Measurements from ENCODE around the gene CCDC97. TPM values are rescaled to one million over a fixed set of nuclear protein-coding genes. Genes with fewer than 3 reads are reported as not detected.
A peak's percentile ranks its signal among the peaks of the same experiment; 100 is the strongest.
"Not testable (repeated sequence)": the region's sequence is repeated elsewhere in the genome, so short reads cannot be mapped to it uniquely, and the experiment has no call there.

The CCDC97 gene
- total RNA-seq, 2 donors from 2014 or later: 35.1 to 40.9 TPM

GRCh38 chr19:41288673-41289530 lies 21.1 kb upstream of the CCDC97 start:
- H3K36me3 Mint-ChIP-seq (ENCODE audit: low read depth): peaks cover 100% of the 10 kb centered on the region
- ATAC-seq (replicated peaks): no peak
- no peak overlapping the region for H3K4me3 Mint-ChIP-seq
- no peaks in the 10 kb centered on the region for H3K27me3 Mint-ChIP-seq
- H3K27ac Mint-ChIP-seq: no peak overlapping the region
- no peaks in the 10 kb centered on the region for H3K4me1 Mint-ChIP-seq
- H3K9me3 Mint-ChIP-seq: no peaks in the 10 kb centered on the region

- not testable (repeated sequence) for H3K4me1 Mint-ChIP-seq; H3K27me3 Mint-ChIP-seq; H3K4me3 Mint-ChIP-seq; ATAC-seq (replicated peaks); H3K9me3 Mint-ChIP-seq; H3K27ac Mint-ChIP-seq
- H3K36me3 Mint-ChIP-seq (ENCODE audit: low read depth): peaks cover 100% of the 10 kb centered on the region
Measured at GRCh38 chr19:41289814-41290213, 20.2 kb upstream of the CCDC97 start.

- Mint-ChIP-seq H3K27ac (peak overlapping the region; percentile 40), H3K4me1 (peaks cover 41% of the 10 kb centered on the region), H3K36me3 (ENCODE audit: low read depth) (peaks cover 100% of the 10 kb centered on the region), H3K27me3 (no peaks in the 10 kb centered on the region), H3K9me3 (no peaks in the 10 kb centered on the region), H3K4me3 (peak overlapping the region; percentile 65)
- no peak for ATAC-seq (replicated peaks)
Measured at GRCh38 chr19:41294393-41294792, 15.6 kb upstream of the CCDC97 start.

DNA sequence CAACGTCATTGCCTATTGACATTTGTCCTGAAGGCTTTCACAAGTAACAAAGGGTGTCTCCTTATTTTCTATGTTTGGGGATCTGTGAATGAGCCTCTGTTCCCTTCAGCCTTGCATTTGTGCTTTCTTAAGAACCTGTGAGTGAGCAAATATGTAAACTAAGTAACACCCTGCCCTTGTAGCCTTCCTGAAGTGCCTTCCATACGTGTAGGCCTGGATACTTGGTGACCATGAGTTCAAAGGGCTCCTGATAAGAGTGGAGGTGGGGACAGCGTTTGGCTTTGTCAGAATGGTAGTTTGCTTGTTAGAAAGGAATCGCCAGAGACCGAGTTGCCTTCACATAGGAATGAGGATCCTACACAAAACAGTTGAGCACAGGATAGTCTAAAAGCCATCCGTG lies 14.5 kb upstream of the CCDC97 start:
- peaks cover 52% of the 10 kb centered on the region for H3K4me1 Mint-ChIP-seq
- peak overlapping the region; percentile 97 for H3K27ac Mint-ChIP-seq
- H3K27me3 Mint-ChIP-seq: no peaks in the 10 kb centered on the region
- peak overlapping the region; percentile 65 for H3K4me3 Mint-ChIP-seq
- peaks cover 100% of the 10 kb centered on the region for H3K36me3 Mint-ChIP-seq (ENCODE audit: low read depth)
- no peaks in the 10 kb centered on the region for H3K9me3 Mint-ChIP-seq
- no peak for ATAC-seq (replicated peaks)

- H3K4me1 Mint-ChIP-seq: peaks cover 60% of the 10 kb centered on the region
- peak overlapping the region; percentile 97 for H3K27ac Mint-ChIP-seq
- peaks cover 100% of the 10 kb centered on the region for H3K36me3 Mint-ChIP-seq (ENCODE audit: low read depth)
- H3K27me3 Mint-ChIP-seq: no peaks in the 10 kb centered on the region
- H3K9me3 Mint-ChIP-seq: no peaks in the 10 kb centered on the region
- peak; percentile 66 for ATAC-seq (replicated peaks)
- H3K4me3 Mint-ChIP-seq: peak overlapping the region; percentile 65
Measured at GRCh38 chr19:41296433-41296871, 13.5 kb upstream of the CCDC97 start.

DNA sequence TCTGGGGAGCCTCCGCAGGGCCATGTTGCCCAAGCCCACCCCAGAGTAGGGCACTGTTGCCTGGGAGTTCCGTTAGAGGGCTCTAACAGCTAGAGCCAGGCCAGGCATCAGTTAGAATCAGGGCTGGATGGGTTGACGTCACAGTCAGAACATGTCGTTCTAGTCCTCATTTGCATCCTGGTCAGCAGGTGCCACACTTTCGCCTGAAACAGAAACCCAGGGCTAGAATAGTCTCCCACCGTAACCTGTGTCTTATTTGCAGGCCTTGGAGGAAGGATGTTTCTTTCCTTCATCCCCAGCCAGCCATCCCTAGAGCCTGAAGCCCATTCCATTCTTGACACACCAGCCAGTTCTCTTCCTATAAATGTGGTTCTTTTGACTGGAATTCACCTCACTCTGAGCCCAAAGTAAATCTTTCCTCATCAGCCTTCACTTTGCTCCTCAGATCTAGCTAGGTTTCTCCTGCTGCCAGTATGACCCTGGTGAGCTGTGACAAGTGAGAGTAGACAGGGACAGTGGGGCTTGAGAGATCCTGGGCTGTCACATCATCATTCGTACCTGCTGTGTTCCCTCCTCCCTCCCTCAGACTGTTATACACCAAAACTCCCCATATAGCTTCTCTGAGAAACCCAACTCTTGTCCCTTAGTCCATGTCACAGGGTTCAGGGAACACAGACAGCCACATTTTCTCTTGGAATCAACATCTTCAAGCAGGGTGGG lies 12.2 kb upstream of the CCDC97 start:
- peaks cover 100% of the 10 kb centered on the region for H3K36me3 Mint-ChIP-seq (ENCODE audit: low read depth)
- peak; percentile 55 for ATAC-seq (replicated peaks)

GRCh38 chr19:41298348-41298964 lies 11.5 kb upstream of the CCDC97 start:
- H3K9me3 Mint-ChIP-seq: no peaks in the 10 kb centered on the region
- peaks cover 70% of the 10 kb centered on the region for H3K4me1 Mint-ChIP-seq
- H3K27ac Mint-ChIP-seq: peak overlapping the region; percentile 97
- H3K27me3 Mint-ChIP-seq: no peaks in the 10 kb centered on the region
- peaks cover 100% of the 10 kb centered on the region for H3K36me3 Mint-ChIP-seq (ENCODE audit: low read depth)
- peak; percentile 1 for ATAC-seq (replicated peaks)
- peak overlapping the region; percentile 65 for H3K4me3 Mint-ChIP-seq

More for the DNA sequence above, 12.2 kb upstream of the CCDC97 start:
- peak overlapping the region; percentile 97 for H3K27ac Mint-ChIP-seq
- no peaks in the 10 kb centered on the region for H3K9me3 Mint-ChIP-seq
- H3K4me3 Mint-ChIP-seq: peak overlapping the region; percentile 65
- H3K4me1 Mint-ChIP-seq: peaks cover 70% of the 10 kb centered on the region
- H3K27me3 Mint-ChIP-seq: no peaks in the 10 kb centered on the region

- Mint-ChIP-seq H3K4me1 (peaks cover 73% of the 10 kb centered on the region), H3K27me3 (no peaks in the 10 kb centered on the region), H3K36me3 (ENCODE audit: low read depth) (peaks cover 100% of the 10 kb centered on the region), H3K27ac (peak overlapping the region; percentile 97), H3K9me3 (no peaks in the 10 kb centered on the region), H3K4me3 (peak overlapping the region; percentile 65)
- ATAC-seq (replicated peaks): no peak
Measured at GRCh38 chr19:41299046-41299754, 10.8 kb upstream of the CCDC97 start.

GRCh38 chr19:41299755-41300089 lies 10.2 kb upstream of the CCDC97 start:
- Mint-ChIP-seq H3K27ac (peak overlapping the region; percentile 97), H3K36me3 (ENCODE audit: low read depth) (peaks cover 100% of the 10 kb centered on the region), H3K27me3 (no peaks in the 10 kb centered on the region), H3K4me3 (peak overlapping the region; percentile 65), H3K4me1 (peaks cover 72% of the 10 kb centered on the region), H3K9me3 (no peaks in the 10 kb centered on the region)
- ATAC-seq (replicated peaks): no peak

DNA sequence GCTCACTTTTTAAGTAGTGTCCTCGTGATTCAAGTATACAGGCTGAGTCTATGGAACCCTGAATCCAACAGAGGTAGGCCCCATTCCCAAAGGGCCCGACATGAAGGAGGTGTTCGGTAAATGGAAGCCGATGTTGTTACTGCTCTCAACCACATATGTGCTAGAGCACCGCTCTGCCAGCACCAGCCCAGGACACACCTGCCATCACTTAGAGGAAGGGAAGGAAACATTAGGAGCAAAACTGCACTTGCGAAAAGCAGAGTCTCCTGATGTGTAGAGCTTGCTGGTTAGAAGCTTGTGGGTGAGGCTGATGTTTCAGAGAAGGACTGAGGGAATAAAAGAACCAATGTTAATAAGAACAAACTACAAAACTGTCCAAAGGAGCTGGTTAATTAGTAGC lies 9.4 kb upstream of the CCDC97 start:
- H3K4me3 Mint-ChIP-seq: peak overlapping the region; percentile 26
- no peaks in the 10 kb centered on the region for H3K27me3 Mint-ChIP-seq
- peaks cover 100% of the 10 kb centered on the region for H3K36me3 Mint-ChIP-seq (ENCODE audit: low read depth)
- peaks cover 71% of the 10 kb centered on the region for H3K4me1 Mint-ChIP-seq
- H3K27ac Mint-ChIP-seq: peak overlapping the region; percentile 97
- ATAC-seq (replicated peaks): no peak
- H3K9me3 Mint-ChIP-seq: no peaks in the 10 kb centered on the region

- peak overlapping the region; percentile 97 for H3K27ac Mint-ChIP-seq
- H3K36me3 Mint-ChIP-seq (ENCODE audit: low read depth): peaks cover 100% of the 10 kb centered on the region
- H3K27me3 Mint-ChIP-seq: no peaks in the 10 kb centered on the region
- H3K4me1 Mint-ChIP-seq: peaks cover 62% of the 10 kb centered on the region
- H3K4me3 Mint-ChIP-seq: peak overlapping the region; percentile 66
- peak; percentile 86 for ATAC-seq (replicated peaks)
- no peaks in the 10 kb centered on the region for H3K9me3 Mint-ChIP-seq
Measured at GRCh38 chr19:41302624-41303351, 7.2 kb upstream of the CCDC97 start.

DNA sequence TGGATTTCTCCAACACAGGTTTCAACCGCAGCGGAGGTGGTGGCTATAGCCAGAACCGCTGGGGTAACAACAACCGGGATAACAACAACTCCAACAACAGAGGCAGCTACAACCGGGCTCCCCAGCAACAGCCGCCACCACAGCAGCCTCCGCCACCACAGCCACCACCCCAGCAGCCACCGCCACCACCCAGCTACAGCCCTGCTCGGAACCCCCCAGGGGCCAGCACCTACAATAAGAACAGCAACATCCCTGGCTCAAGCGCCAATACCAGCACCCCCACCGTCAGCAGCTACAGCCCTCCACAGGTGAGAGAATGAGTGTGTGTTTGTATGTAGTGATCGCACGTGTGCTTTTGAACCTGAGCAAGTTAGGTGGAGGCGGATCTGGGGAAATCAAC lies 6.0 kb upstream of the CCDC97 start:
- peaks cover 100% of the 10 kb centered on the region for H3K36me3 Mint-ChIP-seq (ENCODE audit: low read depth)
- no peaks in the 10 kb centered on the region for H3K27me3 Mint-ChIP-seq
- no peak for ATAC-seq (replicated peaks)
- H3K27ac Mint-ChIP-seq: peak overlapping the region; percentile 74
- peak overlapping the region; percentile 66 for H3K4me3 Mint-ChIP-seq
- no peaks in the 10 kb centered on the region for H3K9me3 Mint-ChIP-seq
- H3K4me1 Mint-ChIP-seq: peaks cover 66% of the 10 kb centered on the region

DNA sequence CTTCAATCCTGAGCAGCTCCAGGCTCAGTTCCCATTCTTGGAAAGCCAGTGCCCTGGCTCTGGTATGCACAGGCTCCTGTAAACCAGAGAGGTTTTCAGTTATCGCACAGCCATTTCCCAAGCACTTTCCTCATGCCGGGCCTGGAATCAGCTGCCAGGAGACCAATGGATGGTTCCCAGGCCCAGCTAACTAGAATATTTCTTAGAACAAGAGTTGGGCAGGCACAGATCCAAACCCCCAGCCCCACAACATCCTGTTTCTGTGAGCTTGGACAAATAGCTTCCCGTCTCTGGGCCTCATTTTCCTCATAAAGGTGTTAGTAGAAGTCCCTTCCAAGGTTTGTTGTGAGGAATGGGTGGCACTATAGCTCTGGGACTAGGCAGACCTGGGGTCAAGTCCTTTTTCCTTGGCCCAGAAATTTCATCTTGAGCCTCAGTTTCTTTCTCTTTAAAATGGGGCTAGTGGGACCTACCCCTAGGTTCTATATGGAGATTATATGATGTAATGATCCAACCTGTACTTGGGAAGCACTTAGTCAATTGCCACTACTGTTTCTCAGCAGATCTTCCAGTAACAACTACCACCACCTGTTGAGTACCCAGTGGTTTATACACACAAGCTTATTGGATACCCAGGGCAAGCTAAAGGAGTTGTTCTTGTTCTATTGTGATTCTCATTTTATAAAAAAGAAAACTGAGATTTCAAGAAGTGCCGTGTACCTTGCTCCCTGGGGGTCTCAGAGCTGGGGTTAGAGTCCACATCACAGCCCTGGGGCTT lies 5.1 kb upstream of the CCDC97 start:
- Mint-ChIP-seq H3K36me3 (ENCODE audit: low read depth) (peaks cover 100% of the 10 kb centered on the region), H3K4me1 (peaks cover 63% of the 10 kb centered on the region), H3K27ac (peak overlapping the region; percentile 74), H3K4me3 (peak overlapping the region; percentile 66), H3K9me3 (no peaks in the 10 kb centered on the region), H3K27me3 (no peaks in the 10 kb centered on the region)
- no peak for ATAC-seq (replicated peaks)
